ENCODE data around the gene ATP2A2. TPM values are rescaled to one million over a fixed set of nuclear protein-coding genes. Genes with fewer than 3 reads are reported as not detected.

Gene ATP2A2
- total and polyA plus RNA-seq, 4 donors, result 129 to 304 (median 263) TPM

DNA sequence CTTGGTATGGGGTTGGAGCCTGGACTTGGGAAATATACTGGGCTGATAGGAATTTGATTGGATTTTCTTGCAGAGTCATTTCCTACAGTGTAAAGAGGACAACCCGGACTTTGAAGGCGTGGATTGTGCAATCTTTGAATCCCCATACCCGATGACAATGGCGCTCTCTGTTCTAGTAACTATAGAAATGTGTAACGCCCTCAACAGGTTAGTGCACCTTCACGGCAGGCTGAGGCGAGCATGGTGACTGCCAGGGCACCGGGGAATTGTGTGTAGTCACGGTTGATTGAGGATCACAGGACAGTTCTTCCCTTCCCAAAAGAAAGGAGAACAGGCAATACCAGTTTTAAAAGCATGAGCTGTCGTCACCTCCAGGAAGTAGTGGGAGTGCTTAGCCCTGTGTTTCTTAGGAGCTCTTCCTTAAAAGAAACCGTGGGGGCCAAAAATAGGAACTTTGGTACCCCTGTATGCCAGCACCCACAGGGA is 64.2 kb downstream of the ATP2A2 start:
- Histone ChIP-seq H3K27me3 (ENCODE audit: control insufficient read depth, insufficient read depth, low read length) (no peaks in the 10 kb centered on the region), H3K9me3 (ENCODE audit: control insufficient read depth, insufficient read depth, low read length) (no peaks in the 10 kb centered on the region), H3K36me3 (ENCODE audit: control insufficient read depth, insufficient read depth, low read length) (peaks cover 83% of the 10 kb centered on the region), H3K4me1 (ENCODE audit: control insufficient read depth, insufficient read depth, low read length) (peaks cover 12% of the 10 kb centered on the region), H3K27ac (ENCODE audit: low read depth, low read length) (no peak overlapping the region), H3K4me3 (ENCODE audit: low read depth, low read length) (no peak overlapping the region)
- WGBS (ENCODE audit: insufficient coverage), result 96% methylated on average over 10 of the region's 11 CpGs
- no peak for DNase-seq (ENCODE audit: low read depth in 4 of 6, low spot score in 6 of 6)

DNA sequence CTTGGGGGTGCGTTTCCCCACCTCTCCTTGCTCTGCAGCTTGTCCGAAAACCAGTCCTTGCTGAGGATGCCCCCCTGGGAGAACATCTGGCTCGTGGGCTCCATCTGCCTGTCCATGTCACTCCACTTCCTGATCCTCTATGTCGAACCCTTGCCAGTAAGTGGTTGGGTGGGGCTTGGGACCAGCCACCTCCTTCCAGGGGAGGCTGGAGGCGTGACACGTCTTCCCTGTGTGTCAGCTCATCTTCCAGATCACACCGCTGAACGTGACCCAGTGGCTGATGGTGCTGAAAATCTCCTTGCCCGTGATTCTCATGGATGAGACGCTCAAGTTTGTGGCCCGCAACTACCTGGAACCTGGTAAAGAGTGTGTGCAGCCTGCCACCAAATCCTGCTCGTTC is 64.9 kb downstream of the ATP2A2 start:
- no peak for DNase-seq (ENCODE audit: low read depth in 4 of 6, low spot score in 6 of 6)
- peaks cover 78% of the 10 kb centered on the region for H3K36me3 ChIP-seq (ENCODE audit: control insufficient read depth, insufficient read depth, low read length)
- no peak overlapping the region for H3K4me3 ChIP-seq (ENCODE audit: low read depth, low read length)
- no peak overlapping the region for H3K27ac ChIP-seq (ENCODE audit: low read depth, low read length)
- 88% methylated on average over 11 of the region's 12 CpGs for WGBS (ENCODE audit: insufficient coverage)
- peaks cover 12% of the 10 kb centered on the region for H3K4me1 ChIP-seq (ENCODE audit: control insufficient read depth, insufficient read depth, low read length)
- no peaks in the 10 kb centered on the region for H3K9me3 ChIP-seq (ENCODE audit: control insufficient read depth, insufficient read depth, low read length)
- H3K27me3 ChIP-seq (ENCODE audit: control insufficient read depth, insufficient read depth, low read length), result no peaks in the 10 kb centered on the region

DNA sequence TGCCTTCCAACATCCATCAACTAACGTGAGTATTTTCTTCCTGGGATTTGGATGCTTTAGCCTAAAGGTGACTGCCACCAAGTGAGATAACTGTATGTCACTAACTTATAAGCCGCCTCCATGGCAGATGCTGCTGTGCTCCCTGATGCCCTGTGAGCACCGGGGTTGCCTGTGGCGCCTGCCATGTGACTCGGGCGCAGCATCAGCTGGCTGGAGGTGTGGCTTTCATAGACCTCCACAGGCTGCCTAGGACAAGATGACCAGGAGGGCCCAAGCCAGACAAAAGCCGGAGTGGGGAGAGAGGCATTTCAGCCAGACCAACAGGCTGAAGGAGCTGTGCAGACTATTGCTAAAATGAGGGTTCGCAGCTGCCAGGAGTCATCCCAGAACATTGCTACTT is 66.7 kb downstream of the ATP2A2 start:
- peaks cover 68% of the 10 kb centered on the region for H3K36me3 ChIP-seq (ENCODE audit: control insufficient read depth, insufficient read depth, low read length)
- 93% methylated on average over 6 of the region's 8 CpGs for WGBS (ENCODE audit: insufficient coverage)
- H3K27me3 ChIP-seq (ENCODE audit: control insufficient read depth, insufficient read depth, low read length), result no peaks in the 10 kb centered on the region
- H3K4me1 ChIP-seq (ENCODE audit: control insufficient read depth, insufficient read depth, low read length), result peaks cover 12% of the 10 kb centered on the region
- H3K4me3 ChIP-seq (ENCODE audit: low read depth, low read length), result no peak overlapping the region
- no peak overlapping the region for H3K27ac ChIP-seq (ENCODE audit: low read depth, low read length)
- DNase-seq (ENCODE audit: low read depth in 4 of 6, low spot score in 6 of 6), result no peak
- no peaks in the 10 kb centered on the region for H3K9me3 ChIP-seq (ENCODE audit: control insufficient read depth, insufficient read depth, low read length)

- no peaks in the 10 kb centered on the region for H3K27me3 ChIP-seq (ENCODE audit: control insufficient read depth, insufficient read depth, low read length)
- peaks cover 12% of the 10 kb centered on the region for H3K4me1 ChIP-seq (ENCODE audit: control insufficient read depth, insufficient read depth, low read length)
- H3K9me3 ChIP-seq (ENCODE audit: control insufficient read depth, insufficient read depth, low read length), result no peaks in the 10 kb centered on the region
- WGBS (ENCODE audit: insufficient coverage), result 97% methylated on average over 7 of the region's 7 CpGs
- H3K27ac ChIP-seq (ENCODE audit: low read depth, low read length), result no peak overlapping the region
- H3K4me3 ChIP-seq (ENCODE audit: low read depth, low read length), result no peak overlapping the region
- peaks cover 64% of the 10 kb centered on the region for H3K36me3 ChIP-seq (ENCODE audit: control insufficient read depth, insufficient read depth, low read length)
- DNase-seq (ENCODE audit: low read depth in 4 of 6, low spot score in 6 of 6), result no peak
Measured at GRCh38 chr12:110348431-110349059, 67.5 kb downstream of the ATP2A2 start.

DNA sequence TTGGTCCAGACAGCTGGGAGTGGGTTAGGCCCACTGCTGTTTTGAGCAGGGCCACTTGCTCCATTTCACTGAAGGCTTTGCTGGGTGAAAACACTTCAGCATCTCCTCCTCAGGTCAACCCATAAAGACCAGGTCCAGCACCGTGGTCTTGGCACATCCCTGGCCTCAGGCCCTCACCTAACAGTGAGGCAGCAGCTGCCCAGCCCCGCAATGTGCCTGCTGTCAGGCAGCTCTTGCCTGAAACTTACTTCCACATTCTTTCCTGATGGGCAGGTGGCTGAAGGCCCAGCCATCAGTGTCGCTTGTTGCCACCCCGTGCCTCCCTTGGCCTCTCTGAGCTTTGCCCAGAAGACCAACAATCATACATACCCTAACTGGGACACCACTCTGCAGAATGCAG is 68.0 kb downstream of the ATP2A2 start:
- 87% methylated on average over 4 of the region's 4 CpGs for WGBS (ENCODE audit: insufficient coverage)
- peaks cover 58% of the 10 kb centered on the region for H3K36me3 ChIP-seq (ENCODE audit: control insufficient read depth, insufficient read depth, low read length)
- no peak overlapping the region for H3K4me3 ChIP-seq (ENCODE audit: low read depth, low read length)
- DNase-seq (ENCODE audit: low read depth in 4 of 6, low spot score in 6 of 6), result no peak
- peaks cover 12% of the 10 kb centered on the region for H3K4me1 ChIP-seq (ENCODE audit: control insufficient read depth, insufficient read depth, low read length)
- H3K27ac ChIP-seq (ENCODE audit: low read depth, low read length), result no peak overlapping the region
- no peaks in the 10 kb centered on the region for H3K27me3 ChIP-seq (ENCODE audit: control insufficient read depth, insufficient read depth, low read length)
- no peaks in the 10 kb centered on the region for H3K9me3 ChIP-seq (ENCODE audit: control insufficient read depth, insufficient read depth, low read length)

GRCh38 chr12:110349514-110350151 is 68.6 kb downstream of the ATP2A2 start:
- no peak overlapping the region for H3K4me3 ChIP-seq (ENCODE audit: low read depth, low read length)
- H3K9me3 ChIP-seq (ENCODE audit: control insufficient read depth, insufficient read depth, low read length), result no peaks in the 10 kb centered on the region
- no peaks in the 10 kb centered on the region for H3K27me3 ChIP-seq (ENCODE audit: control insufficient read depth, insufficient read depth, low read length)
- H3K4me1 ChIP-seq (ENCODE audit: control insufficient read depth, insufficient read depth, low read length), result peaks cover 12% of the 10 kb centered on the region
- H3K27ac ChIP-seq (ENCODE audit: low read depth, low read length), result no peak overlapping the region
- DNase-seq (ENCODE audit: low read depth in 4 of 6, low spot score in 6 of 6), result no peak
- H3K36me3 ChIP-seq (ENCODE audit: control insufficient read depth, insufficient read depth, low read length), result peaks cover 53% of the 10 kb centered on the region
- WGBS (ENCODE audit: insufficient coverage), result 64% methylated on average over 11 of the region's 12 CpGs

GRCh38 chr12:110351119-110351518 is 70.1 kb downstream of the ATP2A2 start:
- 95% methylated on average over 4 of the region's 8 CpGs for WGBS (ENCODE audit: insufficient coverage)
- no peaks in the 10 kb centered on the region for H3K9me3 ChIP-seq (ENCODE audit: control insufficient read depth, insufficient read depth, low read length)
- no peaks in the 10 kb centered on the region for H3K27me3 ChIP-seq (ENCODE audit: control insufficient read depth, insufficient read depth, low read length)
- DNase-seq (ENCODE audit: low read depth in 4 of 6, low spot score in 6 of 6), result no peak
- H3K4me3 ChIP-seq (ENCODE audit: low read depth, low read length), result no peak overlapping the region
- peaks cover 38% of the 10 kb centered on the region for H3K36me3 ChIP-seq (ENCODE audit: control insufficient read depth, insufficient read depth, low read length)
- peaks cover 12% of the 10 kb centered on the region for H3K4me1 ChIP-seq (ENCODE audit: control insufficient read depth, insufficient read depth, low read length)
- H3K27ac ChIP-seq (ENCODE audit: low read depth, low read length), result no peak overlapping the region

DNA sequence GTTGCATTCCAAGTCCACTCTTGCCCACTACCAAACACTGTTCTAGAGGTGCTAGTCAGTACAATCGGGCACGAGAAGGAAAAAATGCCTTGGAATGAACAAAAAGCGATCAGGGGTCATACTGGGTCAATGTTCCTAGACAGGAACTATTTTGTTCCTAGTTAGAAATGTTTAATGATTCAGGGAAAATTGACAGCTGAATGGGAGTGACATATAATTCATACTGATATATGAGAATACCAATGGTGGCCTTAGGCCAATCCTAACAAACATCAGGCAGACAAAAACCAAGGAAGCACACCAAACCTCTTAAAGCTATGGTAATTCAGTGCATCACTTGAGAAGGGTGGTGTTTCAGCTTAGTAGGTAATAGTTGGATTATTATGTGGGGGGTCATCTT is 71.4 kb downstream of the ATP2A2 start:
- Histone ChIP-seq H3K27ac (ENCODE audit: low read depth, low read length) (no peak overlapping the region), H3K4me3 (ENCODE audit: low read depth, low read length) (no peak overlapping the region), H3K36me3 (ENCODE audit: control insufficient read depth, insufficient read depth, low read length) (peaks cover 34% of the 10 kb centered on the region), H3K4me1 (ENCODE audit: control insufficient read depth, insufficient read depth, low read length) (peaks cover 12% of the 10 kb centered on the region), H3K27me3 (ENCODE audit: control insufficient read depth, insufficient read depth, low read length) (no peaks in the 10 kb centered on the region), H3K9me3 (ENCODE audit: control insufficient read depth, insufficient read depth, low read length) (no peaks in the 10 kb centered on the region)
- DNase-seq (ENCODE audit: low read depth in 4 of 6, low spot score in 6 of 6), result no peak
- WGBS (ENCODE audit: insufficient coverage), result 65% methylated on average over 2 of the region's 3 CpGs

GRCh38 chr12:110353211-110353965 is 72.3 kb downstream of the ATP2A2 start:
- peaks cover 24% of the 10 kb centered on the region for H3K36me3 ChIP-seq (ENCODE audit: control insufficient read depth, insufficient read depth, low read length)

More at GRCh38 chr12:110353211-110353965, 72.3 kb downstream of the ATP2A2 start:
- peak in 1 of 6 donors; percentile 43 for DNase-seq (ENCODE audit: low read depth in 4 of 6, low spot score in 6 of 6)
- Histone ChIP-seq H3K9me3 (ENCODE audit: control insufficient read depth, insufficient read depth, low read length) (no peaks in the 10 kb centered on the region), H3K4me1 (ENCODE audit: control insufficient read depth, insufficient read depth, low read length) (peaks cover 12% of the 10 kb centered on the region), H3K27me3 (ENCODE audit: control insufficient read depth, insufficient read depth, low read length) (no peaks in the 10 kb centered on the region), H3K4me3 (ENCODE audit: low read depth, low read length) (no peak overlapping the region), H3K27ac (ENCODE audit: low read depth, low read length) (no peak overlapping the region)
- 89% methylated on average over 7 of the region's 13 CpGs for WGBS (ENCODE audit: insufficient coverage)

All from spinal cord (tissue), 10 donors.